Keratinocyte (primary cell): Measurements from ENCODE around the gene FOS. TPM values are rescaled to one million over a fixed set of nuclear protein-coding genes. Genes with fewer than 3 reads are reported as not detected.
A peak's percentile ranks its signal among the peaks of the same experiment; 100 is the strongest.

Source experiments
- DNase-seq: peaks from one replicate; pipeline ENCODE4 v3.0.0-alpha.2; 2011; ENCODE audit warnings: low read depth, missing footprints, low spot score
- FAIRE-seq: peaks from 2 replicates; lab custom pipeline; 2011; peaks lifted over from hg19 to GRCh38; lab: Jason Lieb, UNC
- H2AFZ ChIP-seq: 2 replicates; pipeline ENCODE4 v1.6.0; 2012; ENCODE audit warnings: low read length, control low read depth, inconsistent platforms; ENCODE audit not compliant: control insufficient read depth
- H3K27ac ChIP-seq: 2 replicates; pipeline ENCODE4 v1.5.1; 2011; ENCODE audit warnings: low read length; ENCODE audit not compliant: control insufficient read depth, insufficient read depth
- H3K27me3 ChIP-seq: 3 replicates; pipeline ENCODE4 v1.6.0; 2011; ENCODE audit warnings: low read length; ENCODE audit not compliant: control insufficient read depth, insufficient read depth; ENCODE audit errors: extremely low read depth
- H3K36me3 ChIP-seq, 2 experiments: 2 replicates in 1 of 2; 3 replicates in 1 of 2; pipeline ENCODE4 v1.5.1; 2011; ENCODE audit warnings: low read length in 2 of 2, mild to moderate bottlenecking in 1 of 2; ENCODE audit not compliant: control insufficient read depth in 2 of 2, insufficient read depth in 2 of 2; ENCODE audit errors: extremely low read depth in 1 of 2
- H3K4me1 ChIP-seq: 3 replicates; pipeline ENCODE4 v1.5.1; 2011; ENCODE audit warnings: low read length; ENCODE audit not compliant: control insufficient read depth, insufficient read depth; ENCODE audit errors: extremely low read depth
- H3K4me2 ChIP-seq: 3 replicates; pipeline ENCODE4 v1.6.0; 2011; ENCODE audit warnings: low read depth, low read length; ENCODE audit not compliant: control insufficient read depth, insufficient read depth; ENCODE audit errors: extremely low read depth
- H3K4me3 ChIP-seq, 3 experiments: fragments of 200-600 bp in 1 of 3; sonication (generic) in 1 of 3; 2 replicates in 2 of 3; 3 replicates in 1 of 3; pipeline ENCODE4 v1.5.1; 2011 to 2016; ENCODE audit warnings: low read length in 3 of 3, mild to moderate bottlenecking in 3 of 3, control low read depth in 2 of 3, inconsistent platforms in 1 of 3, low read depth in 1 of 3, mixed read lengths in 1 of 3, mixed run types in 1 of 3, moderate library complexity in 1 of 3; ENCODE audit not compliant: control insufficient read depth in 2 of 3, insufficient read depth in 2 of 3; ENCODE audit errors: extremely low read depth in 1 of 3
- H3K79me2 ChIP-seq: 2 replicates; pipeline ENCODE4 v1.6.0; 2012; ENCODE audit warnings: low read length; ENCODE audit not compliant: control insufficient read depth, insufficient read depth
- H3K9ac ChIP-seq: 3 replicates; pipeline ENCODE4 v1.6.0; 2011; ENCODE audit warnings: low read length; ENCODE audit not compliant: control insufficient read depth, insufficient read depth; ENCODE audit errors: extremely low read depth
- H3K9me1 ChIP-seq: 3 replicates; pipeline ENCODE4 v1.6.0; 2011; ENCODE audit warnings: low read length; ENCODE audit not compliant: control insufficient read depth, insufficient read depth; ENCODE audit errors: extremely low read depth
- H3K9me3 ChIP-seq: 2 replicates; pipeline ENCODE4 v1.5.1; 2012; ENCODE audit warnings: low read depth, low read length; ENCODE audit not compliant: control insufficient read depth
- H4K20me1 ChIP-seq: 3 replicates; pipeline ENCODE4 v1.6.0; 2011; ENCODE audit warnings: low read length; ENCODE audit not compliant: control insufficient read depth, insufficient read depth; ENCODE audit errors: extremely low read depth
- EZH2 ChIP-seq: IDR thresholded peaks from one replicate; pipeline ENCODE4 v1.6.1; 2012; ENCODE audit warnings: inconsistent platforms, mild to moderate bottlenecking, low read length, moderate library complexity
- dilution Hi-C: fragments of 300-500 bp; cut with MboI; formaldehyde crosslinking; loops from one replicate; pipeline ENCODE4 v1.7.0; 2020; ENCODE audit warnings: low sequenced_read_pairs; ENCODE audit not compliant: extremely low pct_ligation_motif_present
- polyA plus RNA-seq, 5 experiments: library from polyadenylated mRNA; depleted of rRNA in 3 of 5; stranded (reverse) in 3 of 5; stranded (forward) in 1 of 5; unstranded in 1 of 5; fragments of >200 nt; gene quantifications; 1 replicate in 1 of 5; 2 replicates in 3 of 5; 3 replicates in 1 of 5; pipeline versions ENCODE4 v1.2.1 to v1.2.3, GENCODE V29; 2011 to 2012; ENCODE audit warnings: missing spikeins in 2 of 5, low read depth in 1 of 5, low replicate concordance in 1 of 5
- TF ChIP-seq, protein P1 (sequence below), 3 experiments: IDR thresholded peaks in 1 of 3; conservative IDR thresholded peaks in 1 of 3; optimal IDR thresholded peaks in 1 of 3; 2 replicates in 2 of 3; 3 replicates in 1 of 3; pipeline versions ENCODE3 to v1.5.1; 2011; ENCODE audit warnings: low read length in 3 of 3, mild to moderate bottlenecking in 3 of 3, moderate library complexity in 2 of 3, control low read depth in 1 of 3, inconsistent platforms in 1 of 3; ENCODE audit not compliant: insufficient read depth in 2 of 3; ENCODE audit errors: extremely low read depth in 1 of 3

FOS gene
- polyA plus RNA-seq, 1 donor (not counting 4 experiments of a cell fraction or from before 2014, with no cell fraction given): 121 TPM

GRCh38 chr14:75258803-75259509 lies 19.7 kb upstream of the FOS start:
- Histone ChIP-seq H3K4me3 (peak overlapping the region in 2 of 3 experiments; percentile 45 to 56), H3K4me1 (peaks cover 60% of the 10 kb centered on the region), H3K79me2 (no peaks in the 10 kb centered on the region), H3K27me3 (no peaks in the 10 kb centered on the region), H3K4me2 (peak overlapping the region; percentile 71), H3K27ac (peak overlapping the region; percentile 92), H3K9me3 (no peaks in the 10 kb centered on the region), H4K20me1 (no peaks in the 10 kb centered on the region), H3K9me1 (peaks cover 4% of the 10 kb centered on the region), H3K9ac (peak overlapping the region; percentile 78), H3K36me3 (no peaks in the 10 kb centered on the region), H2AFZ (peak overlapping the region; percentile 65)
- DNase-seq: peak; percentile 99
- peak; percentile 85 for FAIRE-seq
- TF ChIP-seq EZH2: no peak
- dilution Hi-C loops: no loop called here

DNA sequence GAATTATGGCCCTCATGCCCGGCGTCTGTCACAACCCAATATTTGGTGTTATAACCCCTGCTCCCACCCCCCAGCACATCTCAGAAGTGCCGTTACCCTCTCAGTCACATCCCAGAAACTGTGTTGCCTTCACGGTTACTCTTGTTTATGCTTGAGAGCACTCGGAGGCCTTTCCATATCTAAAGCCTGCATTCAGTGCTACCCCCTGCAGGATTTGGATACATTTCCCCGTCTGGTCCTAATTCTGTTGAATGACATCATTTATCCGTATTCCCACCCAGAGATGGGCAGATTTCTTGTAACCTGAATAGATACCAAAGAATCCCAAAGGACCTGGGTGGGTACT lies 19.1 kb upstream of the FOS start:
- Histone ChIP-seq H3K27me3 (no peaks in the 10 kb centered on the region), H3K9me1 (peaks cover 4% of the 10 kb centered on the region), H3K79me2 (no peaks in the 10 kb centered on the region), H2AFZ (peak overlapping the region; percentile 52), H3K4me1 (peaks cover 59% of the 10 kb centered on the region), H3K27ac (peak overlapping the region; percentile 92), H3K4me3 (peak overlapping the region in 2 of 3 experiments; percentile 0 to 56), H4K20me1 (no peaks in the 10 kb centered on the region), H3K9ac (peak overlapping the region; percentile 78), H3K36me3 (no peaks in the 10 kb centered on the region), H3K9me3 (no peaks in the 10 kb centered on the region), H3K4me2 (peak overlapping the region; percentile 71)
- DNase-seq: no peak
- TF ChIP-seq, protein P1, sequence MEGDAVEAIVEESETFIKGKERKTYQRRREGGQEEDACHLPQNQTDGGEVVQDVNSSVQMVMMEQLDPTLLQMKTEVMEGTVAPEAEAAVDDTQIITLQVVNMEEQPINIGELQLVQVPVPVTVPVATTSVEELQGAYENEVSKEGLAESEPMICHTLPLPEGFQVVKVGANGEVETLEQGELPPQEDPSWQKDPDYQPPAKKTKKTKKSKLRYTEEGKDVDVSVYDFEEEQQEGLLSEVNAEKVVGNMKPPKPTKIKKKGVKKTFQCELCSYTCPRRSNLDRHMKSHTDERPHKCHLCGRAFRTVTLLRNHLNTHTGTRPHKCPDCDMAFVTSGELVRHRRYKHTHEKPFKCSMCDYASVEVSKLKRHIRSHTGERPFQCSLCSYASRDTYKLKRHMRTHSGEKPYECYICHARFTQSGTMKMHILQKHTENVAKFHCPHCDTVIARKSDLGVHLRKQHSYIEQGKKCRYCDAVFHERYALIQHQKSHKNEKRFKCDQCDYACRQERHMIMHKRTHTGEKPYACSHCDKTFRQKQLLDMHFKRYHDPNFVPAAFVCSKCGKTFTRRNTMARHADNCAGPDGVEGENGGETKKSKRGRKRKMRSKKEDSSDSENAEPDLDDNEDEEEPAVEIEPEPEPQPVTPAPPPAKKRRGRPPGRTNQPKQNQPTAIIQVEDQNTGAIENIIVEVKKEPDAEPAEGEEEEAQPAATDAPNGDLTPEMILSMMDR (optimal IDR thresholded peaks at IDR 0.05 in 1 of 3, IDR thresholded peaks at IDR 0.05 in 1 of 3, conservative IDR thresholded peaks at IDR 0.05 in 1 of 3; ENCODE audit: extremely low read depth in 1 of 3, insufficient read depth in 2 of 3, low read length in 3 of 3): peak in 1 of 3 experiments; percentile 20
- no peak for TF ChIP-seq EZH2
- FAIRE-seq: no peak
- dilution Hi-C loops: no loop called here
